ENCODE results near the gene NKX1-1. TPM values are rescaled to one million over a fixed set of nuclear protein-coding genes. Genes with fewer than 3 reads are reported as not detected.

NKX1-1 gene
- polyA plus RNA-seq, 1 donor (not counting 4 experiments of a cell fraction or from before 2014, with no cell fraction given) = not detected

DNA sequence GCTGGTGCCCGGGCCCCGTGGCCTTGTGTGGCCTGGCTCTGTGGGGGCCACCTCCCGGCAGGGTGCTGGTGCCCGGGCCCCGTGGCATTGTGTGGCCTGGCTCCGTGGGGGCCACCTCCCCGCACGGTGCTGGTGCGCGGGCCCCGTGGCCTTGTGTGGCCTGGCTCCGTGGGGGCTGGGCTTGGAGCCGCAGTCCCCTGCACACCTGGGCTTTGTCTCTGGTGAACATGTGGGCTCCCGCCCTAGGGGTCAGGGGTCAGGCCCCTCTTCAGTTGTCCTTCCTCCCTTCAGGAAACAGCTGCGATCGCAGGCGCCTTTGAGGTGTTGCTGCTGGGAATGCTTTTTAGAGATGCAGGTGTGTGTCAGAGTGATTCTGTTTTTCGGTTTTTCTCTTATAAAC is 42.0 kb downstream of the NKX1-1 start:
- no peaks in the 10 kb centered on the region for H3K27me3 ChIP-seq (ENCODE audit: control insufficient read depth, extremely low read depth, insufficient read depth, low read length)
- H3K27ac ChIP-seq (ENCODE audit: control insufficient read depth, insufficient read depth, low read length) = no peak overlapping the region
- H3K9ac ChIP-seq (ENCODE audit: control insufficient read depth, extremely low read depth, insufficient read depth, low read length) = no peak overlapping the region
- H3K9me3 ChIP-seq (ENCODE audit: control insufficient read depth, low read depth, low read length) = no peaks in the 10 kb centered on the region
- no peak overlapping the region for H3K4me2 ChIP-seq (ENCODE audit: control insufficient read depth, extremely low read depth, insufficient read depth, low read depth, low read length)
- no peak overlapping the region for H2AFZ ChIP-seq (ENCODE audit: control insufficient read depth, low read length)
- H3K4me1 ChIP-seq (ENCODE audit: control insufficient read depth, extremely low read depth, insufficient read depth, low read length) = peaks cover 7% of the 10 kb centered on the region
- H3K9me1 ChIP-seq (ENCODE audit: control insufficient read depth, extremely low read depth, insufficient read depth, low read length) = no peaks in the 10 kb centered on the region
- TF ChIP-seq, protein P1, sequence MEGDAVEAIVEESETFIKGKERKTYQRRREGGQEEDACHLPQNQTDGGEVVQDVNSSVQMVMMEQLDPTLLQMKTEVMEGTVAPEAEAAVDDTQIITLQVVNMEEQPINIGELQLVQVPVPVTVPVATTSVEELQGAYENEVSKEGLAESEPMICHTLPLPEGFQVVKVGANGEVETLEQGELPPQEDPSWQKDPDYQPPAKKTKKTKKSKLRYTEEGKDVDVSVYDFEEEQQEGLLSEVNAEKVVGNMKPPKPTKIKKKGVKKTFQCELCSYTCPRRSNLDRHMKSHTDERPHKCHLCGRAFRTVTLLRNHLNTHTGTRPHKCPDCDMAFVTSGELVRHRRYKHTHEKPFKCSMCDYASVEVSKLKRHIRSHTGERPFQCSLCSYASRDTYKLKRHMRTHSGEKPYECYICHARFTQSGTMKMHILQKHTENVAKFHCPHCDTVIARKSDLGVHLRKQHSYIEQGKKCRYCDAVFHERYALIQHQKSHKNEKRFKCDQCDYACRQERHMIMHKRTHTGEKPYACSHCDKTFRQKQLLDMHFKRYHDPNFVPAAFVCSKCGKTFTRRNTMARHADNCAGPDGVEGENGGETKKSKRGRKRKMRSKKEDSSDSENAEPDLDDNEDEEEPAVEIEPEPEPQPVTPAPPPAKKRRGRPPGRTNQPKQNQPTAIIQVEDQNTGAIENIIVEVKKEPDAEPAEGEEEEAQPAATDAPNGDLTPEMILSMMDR (optimal IDR thresholded peaks at IDR 0.05 in 1 of 3, IDR thresholded peaks at IDR 0.05 in 1 of 3, conservative IDR thresholded peaks at IDR 0.05 in 1 of 3; ENCODE audit: extremely low read depth in 1 of 3, insufficient read depth in 2 of 3, low read length in 3 of 3) = no peak
- no peak for TF ChIP-seq EZH2 (IDR thresholded peaks at IDR 0.05; ENCODE audit: low read length)
- FAIRE-seq (no peak), DNase-seq (ENCODE audit: low read depth, low spot score) (no peak)
- no peak overlapping the region for H3K4me3 ChIP-seq (ENCODE audit: control insufficient read depth in 2 of 3, extremely low read depth in 1 of 3, insufficient read depth in 2 of 3, low read depth in 1 of 3, low read length in 3 of 3)
- H4K20me1 ChIP-seq (ENCODE audit: control insufficient read depth, extremely low read depth, insufficient read depth, low read length) = no peaks in the 10 kb centered on the region
- dilution Hi-C loops (cut with MboI; ENCODE audit: extremely low pct_ligation_motif_present, low sequenced_read_pairs) = no loop called here
- H3K36me3 ChIP-seq (ENCODE audit: control insufficient read depth in 2 of 2, extremely low read depth in 1 of 2, insufficient read depth in 2 of 2, low read length in 2 of 2) = peaks cover 8 to 9% of the 10 kb centered on the region in 2 experiments
- H3K79me2 ChIP-seq (ENCODE audit: control insufficient read depth, insufficient read depth, low read length) = no peaks in the 10 kb centered on the region

DNA sequence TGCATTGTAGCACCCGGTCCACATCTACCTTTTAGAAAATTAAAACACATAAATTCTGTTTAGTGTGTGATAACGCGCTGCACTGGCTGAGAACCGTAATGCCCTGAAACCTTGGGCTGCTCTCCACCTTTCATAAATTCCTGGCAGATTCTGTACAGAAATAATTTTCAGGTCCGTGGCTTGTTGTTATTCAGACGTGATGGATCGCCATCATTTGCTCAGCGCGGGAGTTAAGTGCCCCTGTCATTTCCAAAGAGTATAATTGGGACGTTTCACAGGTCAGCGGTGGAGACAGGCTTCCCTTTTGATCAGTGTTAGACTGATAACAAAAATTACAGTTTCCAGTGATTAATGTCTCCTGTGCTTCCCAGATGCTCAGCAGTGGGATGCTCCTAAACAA is 42.7 kb downstream of the NKX1-1 start:
- no peak overlapping the region for H2AFZ ChIP-seq (ENCODE audit: control insufficient read depth, low read length)
- no peak overlapping the region for H3K4me3 ChIP-seq (ENCODE audit: control insufficient read depth in 2 of 3, extremely low read depth in 1 of 3, insufficient read depth in 2 of 3, low read depth in 1 of 3, low read length in 3 of 3)
- H3K79me2 ChIP-seq (ENCODE audit: control insufficient read depth, insufficient read depth, low read length) = no peaks in the 10 kb centered on the region
- H3K4me2 ChIP-seq (ENCODE audit: control insufficient read depth, extremely low read depth, insufficient read depth, low read depth, low read length) = no peak overlapping the region
- no peak for FAIRE-seq
- DNase-seq (ENCODE audit: low read depth, low spot score) = no peak
- no peak for TF ChIP-seq EZH2 (IDR thresholded peaks at IDR 0.05; ENCODE audit: low read length)
- TF ChIP-seq, protein P1 (optimal IDR thresholded peaks at IDR 0.05 in 1 of 3, IDR thresholded peaks at IDR 0.05 in 1 of 3, conservative IDR thresholded peaks at IDR 0.05 in 1 of 3; ENCODE audit: extremely low read depth in 1 of 3, insufficient read depth in 2 of 3, low read length in 3 of 3) = no peak
- H3K4me1 ChIP-seq (ENCODE audit: control insufficient read depth, extremely low read depth, insufficient read depth, low read length) = peaks cover 7% of the 10 kb centered on the region
- no peaks in the 10 kb centered on the region for H4K20me1 ChIP-seq (ENCODE audit: control insufficient read depth, extremely low read depth, insufficient read depth, low read length)
- H3K9ac ChIP-seq (ENCODE audit: control insufficient read depth, extremely low read depth, insufficient read depth, low read length) = no peak overlapping the region
- H3K9me3 ChIP-seq (ENCODE audit: control insufficient read depth, low read depth, low read length) = no peaks in the 10 kb centered on the region
- H3K27me3 ChIP-seq (ENCODE audit: control insufficient read depth, extremely low read depth, insufficient read depth, low read length) = no peaks in the 10 kb centered on the region
- H3K36me3 ChIP-seq (ENCODE audit: control insufficient read depth in 2 of 2, extremely low read depth in 1 of 2, insufficient read depth in 2 of 2, low read length in 2 of 2) = peaks cover 8 to 9% of the 10 kb centered on the region in 2 experiments
- H3K9me1 ChIP-seq (ENCODE audit: control insufficient read depth, extremely low read depth, insufficient read depth, low read length) = no peaks in the 10 kb centered on the region
- H3K27ac ChIP-seq (ENCODE audit: control insufficient read depth, insufficient read depth, low read length) = no peak overlapping the region
- dilution Hi-C loops (cut with MboI; ENCODE audit: extremely low pct_ligation_motif_present, low sequenced_read_pairs) = no loop called here
